Cardiac muscle cell (in vitro differentiated cells and primary cell): ENCODE data around the gene MEPCE. TPM values are rescaled to one million over a fixed set of nuclear protein-coding genes. Genes with fewer than 3 reads are reported as not detected.
"Not testable (repeated sequence)": the region's sequence is repeated elsewhere in the genome, so short reads cannot be mapped to it uniquely, and the experiment has no call there.

Experiments used
- DNase-seq, 2 donors: peaks; one replicate each; pipeline versions ENCODE4 v3.0.0 to v3.0.0-alpha.2; 2010 to 2017; ENCODE audit warnings: low read depth in 1 of 2, low spot score in 1 of 2
- H3K27ac ChIP-seq: fragments of 200-600 bp; sonication (generic); 2 replicates; pipeline ENCODE4 v1.5.1; 2016
- H3K27me3 ChIP-seq: fragments of 200-600 bp; sonication (generic); 2 replicates; pipeline ENCODE4 v1.6.0; 2016; ENCODE audit warnings: control low read depth
- H3K36me3 ChIP-seq: fragments of 200-600 bp; sonication (generic); 2 replicates; pipeline ENCODE4 v1.5.1; 2016; ENCODE audit warnings: control low read depth
- H3K4me1 ChIP-seq: fragments of 200-600 bp; sonication (generic); 2 replicates; pipeline ENCODE4 v1.8.1; 2017; ENCODE audit warnings: low read depth, mild to moderate bottlenecking, mixed run types
- H3K4me3 ChIP-seq: fragments of 200-600 bp; sonication (generic); 2 replicates; pipeline ENCODE4 v1.5.1; 2016; ENCODE audit warnings: mild to moderate bottlenecking
- H3K9me3 ChIP-seq: fragments of 200-600 bp; sonication (generic); 2 replicates; pipeline ENCODE4 v1.5.1; 2017; ENCODE audit warnings: low read depth, mild to moderate bottlenecking, control low read depth
- CTCF ChIP-seq: IDR thresholded peaks from 2 replicates; pipeline ENCODE4 v1.5.1; 2012; ENCODE audit warnings: low read depth, mild to moderate bottlenecking, low read length
- polyA plus RNA-seq: library from polyadenylated mRNA; unstranded; fragments of >200 nt; fragmentation: Nextera tagmentation; extraction: Ambion mirVana; gene quantifications from 2 replicates; pipeline ENCODE4 v1.2.1, GENCODE V29; 2016
- total RNA-seq: library from RNA; depleted of rRNA; stranded (reverse); fragments of >200 nt; gene quantifications from 2 replicates; pipeline ENCODE4 v1.2.3, GENCODE V29; 2016

MEPCE gene
- total and polyA plus RNA-seq, 2 experiments from 2014 or later: 21.5 to 41.7 TPM

- DNase-seq: no peak
- Histone ChIP-seq H3K27ac (no peak overlapping the region), H3K36me3 (peaks cover 9% of the 10 kb centered on the region), H3K4me3 (no peak overlapping the region), H3K27me3 (no peaks in the 10 kb centered on the region), H3K4me1 (peaks cover 9% of the 10 kb centered on the region), H3K9me3 (no peaks in the 10 kb centered on the region)
- no peak for TF ChIP-seq CTCF
Observed at GRCh38 chr7:100437150-100438100, 7.8 kb downstream of the MEPCE start.

DNA sequence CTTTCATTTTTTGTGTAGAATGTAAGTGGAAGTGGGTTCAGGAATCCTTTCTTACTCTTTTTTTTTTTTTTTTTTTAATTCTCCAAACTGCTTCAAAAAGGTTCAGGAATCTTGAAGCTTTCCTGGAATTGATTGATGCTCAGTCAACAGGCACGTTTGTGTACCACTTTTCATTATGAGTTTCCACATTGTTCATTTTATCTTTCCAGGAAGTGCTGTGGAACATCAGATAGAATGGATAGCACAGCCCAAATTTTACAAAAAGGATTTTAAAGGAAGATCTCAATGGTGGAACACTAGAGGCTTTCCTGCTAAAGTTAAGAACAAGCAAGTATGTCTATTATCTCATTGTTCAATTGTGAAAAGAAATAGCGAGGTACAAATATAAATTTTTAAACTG is 8.5 kb downstream of the MEPCE start:
- Histone ChIP-seq H3K4me3 (no peak overlapping the region), H3K9me3 (no peaks in the 10 kb centered on the region), H3K36me3 (peaks cover 9% of the 10 kb centered on the region), H3K4me1 (peaks cover 6% of the 10 kb centered on the region), H3K27ac (no peak overlapping the region), H3K27me3 (no peaks in the 10 kb centered on the region)
- no peak for TF ChIP-seq CTCF
- no peak for DNase-seq

DNA sequence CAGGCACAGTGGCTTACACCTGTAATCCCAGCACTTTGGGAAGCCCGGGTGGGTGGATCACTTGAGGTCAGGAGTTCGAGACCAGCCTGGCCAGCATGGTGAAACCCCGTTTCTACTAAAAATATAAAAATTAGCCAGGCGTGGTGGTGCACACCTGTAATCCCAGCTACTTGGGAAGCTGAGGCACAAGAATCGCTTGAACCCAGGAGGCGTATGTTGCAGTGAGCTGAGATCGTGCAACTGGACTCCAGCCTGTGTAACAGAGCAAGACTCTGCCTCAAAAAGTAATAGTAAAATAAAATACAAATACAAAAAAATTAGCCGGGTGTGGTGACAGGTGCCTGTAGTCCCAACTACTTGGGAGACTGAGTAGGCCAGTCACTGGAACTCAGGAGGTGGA is 9.1 kb downstream of the MEPCE start:
- not testable (repeated sequence) for H3K27ac ChIP-seq, H3K9me3 ChIP-seq, H3K36me3 ChIP-seq, H3K4me1 ChIP-seq, DNase-seq, H3K4me3 ChIP-seq, H3K27me3 ChIP-seq

- H3K9me3 ChIP-seq, H3K36me3 ChIP-seq, H3K27ac ChIP-seq, DNase-seq, H3K4me3 ChIP-seq, H3K27me3 ChIP-seq, H3K4me1 ChIP-seq: not testable (repeated sequence)
Observed at GRCh38 chr7:100439244-100439643, 9.6 kb downstream of the MEPCE start.

DNA sequence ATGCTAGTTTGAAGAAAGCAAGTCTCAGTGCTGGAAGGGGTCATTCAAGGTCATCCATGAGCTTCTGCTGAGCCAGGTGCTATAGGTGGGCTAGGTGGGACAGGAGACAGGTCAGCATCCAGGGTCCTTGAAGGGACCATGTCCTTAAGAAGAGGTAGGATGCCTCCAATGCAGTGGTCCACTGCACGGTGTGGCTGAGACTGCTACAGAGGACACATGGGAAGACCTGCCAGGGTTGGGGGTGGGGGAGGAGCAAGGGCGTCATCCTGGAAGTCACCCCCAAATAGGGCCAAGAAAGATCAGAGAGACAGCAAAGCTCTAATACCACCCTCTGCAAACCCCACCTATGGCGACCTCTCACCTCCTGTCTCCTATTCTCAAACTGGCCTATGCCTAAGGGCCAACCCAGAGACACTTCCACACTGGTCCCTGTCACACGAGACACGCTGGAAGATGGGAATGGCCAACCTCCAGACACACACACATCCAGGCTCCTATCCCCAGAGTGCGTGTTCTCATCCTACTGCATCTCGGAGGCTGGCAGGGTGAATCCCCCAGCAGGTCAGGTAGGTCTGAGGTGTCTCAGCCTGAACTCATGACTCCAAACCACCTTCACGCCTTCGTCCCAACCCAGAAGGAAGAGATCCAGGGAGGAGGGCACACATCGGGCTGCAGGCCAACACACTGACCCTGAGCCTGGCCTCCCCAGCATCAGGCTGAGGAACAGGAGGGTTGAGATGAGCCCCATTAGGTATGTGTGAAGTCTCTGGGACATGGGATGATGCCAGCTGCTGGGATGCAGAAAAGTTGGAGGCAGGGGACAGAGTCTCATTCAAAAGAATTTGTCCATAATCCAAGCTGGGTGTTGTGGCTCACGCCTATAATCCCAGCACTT is 12.3 kb downstream of the MEPCE start:
- no peaks in the 10 kb centered on the region for H3K27me3 ChIP-seq
- TF ChIP-seq CTCF: no peak
- no peaks in the 10 kb centered on the region for H3K9me3 ChIP-seq
- H3K27ac ChIP-seq: no peak overlapping the region
- no peak overlapping the region for H3K4me3 ChIP-seq
- no peak for DNase-seq
- no peaks in the 10 kb centered on the region for H3K36me3 ChIP-seq
- H3K4me1 ChIP-seq: peaks cover 2% of the 10 kb centered on the region

DNA sequence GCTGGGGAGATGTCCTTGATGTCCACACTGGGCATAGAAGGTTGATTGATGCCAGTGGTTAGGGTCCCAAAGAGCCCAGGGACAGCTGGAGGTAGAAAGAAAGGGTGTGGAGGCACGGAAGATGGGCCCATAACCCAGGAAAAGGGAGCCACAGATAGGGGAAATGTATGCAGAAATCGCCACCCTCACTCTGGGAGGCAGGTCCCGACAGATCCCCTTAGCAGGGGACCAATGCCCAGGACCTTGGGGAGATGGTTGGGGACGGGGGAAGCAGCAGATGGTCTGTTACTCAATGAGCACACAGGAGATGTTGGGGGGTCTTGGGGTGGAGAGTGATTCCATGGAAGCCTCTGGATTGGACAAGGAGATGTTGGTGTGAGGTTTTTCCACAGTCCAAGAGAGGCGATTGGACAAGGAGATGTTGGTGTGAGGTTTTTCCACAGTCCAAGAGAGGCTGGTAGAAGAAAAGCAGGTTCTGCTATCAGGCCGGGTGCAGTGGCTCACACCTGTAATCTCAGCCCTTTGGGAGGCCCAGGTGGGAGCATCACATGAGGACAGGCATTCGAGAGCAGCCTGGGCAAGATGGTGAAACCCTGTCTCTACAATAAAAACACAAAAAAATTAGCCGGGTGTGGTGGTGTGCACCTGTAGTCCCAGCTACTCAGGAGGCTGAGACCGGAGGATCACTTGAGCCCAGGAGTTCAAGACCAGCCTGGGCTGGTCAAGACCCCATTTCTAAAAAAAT is 13.6 kb downstream of the MEPCE start:
- no peak for DNase-seq
- H3K27ac ChIP-seq: no peak overlapping the region
- no peak for TF ChIP-seq CTCF
- no peaks in the 10 kb centered on the region for H3K9me3 ChIP-seq
- no peaks in the 10 kb centered on the region for H3K36me3 ChIP-seq
- H3K4me3 ChIP-seq: no peak overlapping the region
- peaks cover 2% of the 10 kb centered on the region for H3K4me1 ChIP-seq
- no peaks in the 10 kb centered on the region for H3K27me3 ChIP-seq
